GM18499 (cell line): ENCODE data around the gene IFT81.
"Not testable (repeated sequence)": the region's sequence is repeated elsewhere in the genome, so short reads cannot be mapped to it uniquely, and the experiment has no call there.

Source experiments
- ATAC-seq: cut with Tn5 transposase; IDR thresholded peaks from one replicate; pipeline ENCODE4 v1.9.1; 2021; ENCODE audit warnings: moderate number of reproducible peaks; ENCODE audit not compliant: insufficient read depth, unreplicated experiment

The IFT81 gene

DNA sequence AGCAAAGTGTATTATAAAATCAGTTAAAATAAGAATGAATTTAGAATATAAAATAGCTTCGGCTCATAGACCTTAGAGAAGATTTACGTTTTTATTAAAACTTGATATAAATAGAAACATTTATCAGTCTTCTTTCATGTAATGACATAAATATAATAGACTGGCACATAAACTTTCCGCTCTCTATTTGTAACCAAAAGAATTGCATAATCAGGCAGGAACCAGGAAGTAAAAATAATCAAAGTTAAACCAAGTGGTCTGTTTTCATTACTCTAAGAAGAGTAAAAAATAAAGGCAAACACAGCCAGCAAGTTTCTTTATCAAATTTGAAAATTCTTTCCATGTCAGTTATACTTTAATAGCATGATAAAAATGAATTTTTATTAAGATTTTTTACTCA lies 110.6 kb downstream of the IFT81 start:
- no peak for ATAC-seq

- no peak for ATAC-seq
Observed at GRCh38 chr12:110235383-110235782, 111.2 kb downstream of the IFT81 start.

- no peak for ATAC-seq
Observed at GRCh38 chr12:110243227-110243626, 119.1 kb downstream of the IFT81 start.

DNA sequence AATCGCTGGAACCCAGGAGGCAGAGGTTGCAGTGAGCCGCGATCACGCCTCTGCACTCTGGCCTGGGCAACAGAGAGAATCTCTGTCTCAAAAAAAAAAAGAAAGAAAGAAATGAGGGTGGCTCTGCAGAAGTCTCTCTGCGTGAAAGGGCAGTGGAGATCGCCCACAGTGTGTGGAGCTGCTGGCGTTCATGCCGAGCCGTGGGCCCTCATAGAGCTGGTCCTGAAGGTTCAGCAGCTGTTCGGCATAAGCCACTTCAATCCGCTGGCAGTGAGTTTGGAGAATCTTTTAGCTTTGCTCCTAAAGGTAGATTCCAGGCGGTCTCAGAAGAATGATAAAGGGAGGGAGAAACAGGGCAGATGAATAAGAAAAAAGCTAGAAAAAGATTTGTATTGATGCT lies 120.2 kb downstream of the IFT81 start:
- ATAC-seq: no peak

DNA sequence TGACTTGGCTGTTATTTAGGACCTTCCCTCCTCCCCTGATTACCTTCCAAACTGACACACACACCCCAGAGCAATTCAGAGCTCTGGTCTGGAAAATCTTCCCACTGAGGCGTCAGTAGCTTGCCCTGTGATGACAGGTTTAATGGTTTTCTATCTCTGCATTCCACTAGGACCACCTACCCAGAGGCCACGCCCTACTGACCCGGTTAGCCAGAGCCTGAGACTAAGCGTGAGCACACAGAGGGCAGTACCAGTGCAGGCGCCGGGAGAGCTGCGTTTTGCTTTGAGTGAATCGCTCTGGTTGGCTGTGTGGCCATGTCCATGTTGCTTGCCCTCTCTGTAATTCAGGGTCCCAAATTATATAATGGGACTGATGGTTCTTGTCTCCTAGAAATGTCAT lies 120.7 kb downstream of the IFT81 start:
- no peak for ATAC-seq

DNA sequence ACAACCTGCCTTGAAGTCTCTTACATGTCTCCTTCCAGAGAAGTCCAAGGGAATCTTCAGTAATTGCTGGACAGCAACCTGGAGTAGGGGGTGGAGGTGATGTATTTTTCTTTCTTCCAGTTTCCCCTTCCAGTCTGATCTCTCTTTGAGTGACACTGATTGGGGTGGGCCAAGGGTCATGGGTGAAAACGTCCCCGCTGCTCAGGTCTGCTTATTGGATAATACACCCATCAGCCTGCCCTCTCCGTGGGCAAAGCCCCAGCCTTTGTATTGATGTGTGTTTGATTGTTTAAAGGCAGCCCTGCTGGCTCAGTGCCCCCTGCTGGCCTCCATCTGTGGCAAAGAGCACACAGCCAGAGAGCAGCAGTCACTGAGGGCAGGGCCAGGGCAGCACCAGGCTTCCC lies 121.2 kb downstream of the IFT81 start:
- ATAC-seq: no peak

DNA sequence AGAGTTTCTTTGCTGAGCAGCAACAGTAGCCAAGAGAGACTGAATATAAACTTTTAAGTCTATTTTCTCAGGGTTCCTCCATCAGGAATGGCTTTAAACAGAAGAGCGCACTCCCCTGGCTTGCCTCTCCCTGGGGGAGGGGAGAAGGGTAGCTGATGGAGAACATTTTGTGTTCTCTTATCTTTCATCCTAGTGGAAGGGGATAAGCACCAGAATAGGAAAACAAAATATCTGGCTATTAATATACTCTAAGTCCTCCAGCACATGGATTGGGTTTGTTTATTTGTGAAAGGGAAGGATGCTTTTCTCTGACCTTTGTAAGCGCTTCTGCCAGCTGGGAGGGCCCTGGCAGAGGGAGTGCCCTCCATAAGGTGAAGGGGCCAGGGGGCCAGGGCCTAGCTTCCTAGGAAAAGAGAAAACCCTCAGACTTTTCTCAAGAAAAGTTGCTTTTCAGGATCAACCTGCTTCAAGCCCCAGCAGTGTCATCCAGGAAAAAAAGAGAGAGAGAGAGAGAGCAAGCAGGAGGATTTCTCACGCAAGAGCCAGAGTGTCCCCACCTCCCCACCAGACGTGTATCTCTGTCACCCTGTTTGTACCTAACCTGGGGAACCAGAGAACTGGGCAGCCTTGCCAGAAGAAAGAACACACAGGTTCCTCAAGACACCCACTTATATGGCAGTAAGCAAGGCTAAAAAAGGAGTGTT lies 122.6 kb downstream of the IFT81 start:
- ATAC-seq: no peak

GRCh38 chr12:110247340-110248095 lies 123.4 kb downstream of the IFT81 start:
- no peak for ATAC-seq

DNA sequence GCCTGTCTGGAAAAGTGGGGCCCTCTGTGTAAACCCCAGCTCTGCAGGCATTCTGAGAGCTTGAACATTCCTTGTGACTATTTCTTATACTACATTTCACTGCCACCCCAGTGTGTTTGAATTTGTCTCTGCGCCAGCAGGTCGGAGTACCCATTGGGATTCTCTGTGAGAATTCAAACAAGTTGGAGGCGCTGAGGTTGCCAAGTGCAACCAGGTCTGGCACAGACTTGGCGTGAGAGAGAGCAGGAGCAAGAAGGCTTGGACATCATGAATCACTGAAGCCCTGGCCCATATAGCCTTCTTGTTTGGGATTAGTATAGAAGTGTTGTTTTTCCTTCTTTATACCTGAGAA lies 123.9 kb downstream of the IFT81 start:
- ATAC-seq: no peak

- ATAC-seq: no peak
Observed at GRCh38 chr12:110249105-110249504, 124.9 kb downstream of the IFT81 start.

DNA sequence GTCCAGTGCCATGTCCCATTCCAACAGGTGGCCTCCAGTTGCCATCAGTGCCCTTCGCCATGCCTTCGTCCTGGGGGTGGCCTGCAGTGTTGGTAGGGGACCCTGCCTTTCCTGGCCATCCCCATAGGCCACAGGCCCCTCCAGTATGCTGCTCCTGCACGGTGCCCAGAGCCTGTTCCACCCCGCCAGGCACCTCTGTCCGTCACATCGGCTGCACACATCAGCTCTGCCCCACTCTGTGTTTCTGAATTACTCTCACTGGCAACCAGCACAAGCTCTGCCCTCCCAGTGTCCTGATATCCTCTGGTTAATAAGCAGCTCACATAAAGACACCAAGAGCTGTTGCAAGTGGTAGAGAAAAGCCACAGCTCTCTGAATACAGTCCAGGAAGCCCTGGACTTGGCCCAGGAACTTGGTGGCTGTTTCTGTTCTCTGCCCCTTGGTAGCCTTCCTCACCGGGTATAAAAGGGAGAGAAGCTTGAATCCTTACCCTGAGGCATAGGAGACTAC lies 125.6 kb downstream of the IFT81 start:
- ATAC-seq: no peak

GRCh38 chr12:110251381-110251780 lies 127.2 kb downstream of the IFT81 start:
- no peak for ATAC-seq

- no peak for ATAC-seq
Observed at GRCh38 chr12:110252716-110253115, 128.6 kb downstream of the IFT81 start.

DNA sequence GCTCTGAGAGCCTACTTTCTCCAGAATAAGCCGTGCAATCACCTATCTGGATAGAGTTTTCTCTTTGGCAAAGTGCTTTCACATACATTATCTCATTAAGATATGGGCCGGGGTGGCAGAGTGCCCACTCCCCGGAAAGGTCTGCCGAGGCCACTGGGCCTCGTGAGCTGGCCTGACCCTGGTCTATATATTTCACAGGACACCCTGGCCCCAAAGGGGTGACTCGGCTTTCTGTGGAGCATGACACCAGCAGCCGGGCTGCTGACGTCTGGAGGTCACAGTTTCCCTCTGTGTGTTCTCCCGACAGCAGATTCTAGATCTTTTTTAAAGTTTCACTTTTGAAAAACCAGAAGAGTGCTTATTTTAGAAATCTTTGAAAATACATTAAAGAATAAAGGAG lies 129.0 kb downstream of the IFT81 start:
- ATAC-seq: no peak

- no peak for ATAC-seq
Observed at GRCh38 chr12:110254971-110255540, 130.9 kb downstream of the IFT81 start.

GRCh38 chr12:110255890-110256456 lies 131.8 kb downstream of the IFT81 start:
- ATAC-seq: not testable (repeated sequence)

GRCh38 chr12:110256780-110257431 lies 132.7 kb downstream of the IFT81 start:
- no peak for ATAC-seq

DNA sequence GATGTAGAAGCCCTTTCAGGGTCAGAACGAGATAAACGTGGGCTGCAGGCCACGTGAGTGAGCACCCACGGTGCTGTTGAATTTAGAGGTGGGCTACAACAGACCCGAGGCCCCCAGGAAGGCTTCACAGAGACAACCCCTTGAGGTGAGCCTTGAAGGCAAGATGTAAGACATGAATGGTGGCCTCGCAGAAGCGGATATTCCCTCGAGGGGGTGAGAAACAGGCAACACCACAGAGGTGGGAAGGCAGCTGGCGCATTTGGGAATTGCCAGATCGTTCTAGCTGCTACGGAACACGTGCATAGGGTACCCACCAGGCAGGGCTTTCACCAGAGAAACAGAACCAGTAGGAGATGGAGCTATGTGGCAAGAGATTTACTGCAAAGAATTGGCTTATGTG lies 134.3 kb downstream of the IFT81 start:
- ATAC-seq: no peak

GRCh38 chr12:110262442-110263388 lies 138.6 kb downstream of the IFT81 start:
- no peak for ATAC-seq
